Transverse colon (tissue), 3 donors: ENCODE results near the gene NOC4L.

Experiments used
- CTCF ChIP-seq, 5 experiments: fragments of 200-600 bp in 3 of 5; fragments of 450-650 bp in 2 of 5; sonication (generic) in 3 of 5; IDR thresholded peaks; 1 replicate in 2 of 5; 2 replicates in 3 of 5; pipeline ENCODE4 v1.5.1; 2016 to 2017; ENCODE audit warnings: antibody characterized with exemption in 5 of 5, inconsistent platforms in 3 of 5, mild to moderate bottlenecking in 2 of 5, moderate library complexity in 1 of 5
- POLR2A ChIP-seq: fragments of 450-650 bp; IDR thresholded peaks from one replicate; pipeline ENCODE4 v1.6.1; 2016; ENCODE audit warnings: antibody characterized with exemption, mild to moderate bottlenecking, moderate library complexity

GRCh38 chr12:132170094-132170636 is 25.9 kb downstream of the NOC4L start:
- TF ChIP-seq CTCF (IDR thresholded peaks at IDR 0.05) (no peak), POLR2A (no peak)
